ENCODE measurements around the gene HTT. TPM values are rescaled to one million over a fixed set of nuclear protein-coding genes. Genes with fewer than 3 reads are reported as not detected.

The HTT gene
- total and polyA plus RNA-seq, 2 of the 8 experiments (the other 6 are each of a cell fraction or from before 2014, with no cell fraction given), result 24.0 to 71.0 TPM

DNA sequence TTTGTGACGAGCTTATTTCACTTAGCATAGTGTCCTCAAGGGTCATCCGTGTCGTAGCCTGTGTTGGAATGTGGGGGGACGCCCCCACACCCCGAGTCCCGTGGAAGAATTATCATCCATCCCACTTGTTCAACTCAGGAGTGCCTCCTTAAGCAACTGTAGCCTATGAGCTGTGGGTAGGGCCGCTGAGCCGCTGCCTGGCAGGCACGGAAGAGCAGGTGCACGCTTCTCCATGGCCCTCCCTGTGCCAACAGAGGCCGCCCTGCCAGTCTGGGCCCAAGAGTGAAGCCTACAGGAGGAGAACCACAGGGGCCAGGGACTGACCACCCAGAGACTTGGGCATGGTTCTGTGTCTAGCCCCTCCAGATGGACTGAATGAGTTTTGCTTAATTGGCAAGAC lies 216.0 kb downstream of the HTT start:
- Histone ChIP-seq H3K9me3 (ENCODE audit: insufficient read depth in 2 of 2, low read depth in 1 of 2, low read length in 1 of 2) (no peaks in the 10 kb centered on the region), H2AFZ (ENCODE audit: low read length) (no peak overlapping the region), H3K4me2 (ENCODE audit: insufficient read depth in 1 of 2, low read depth in 2 of 2, low read length in 2 of 2) (no peak overlapping the region), H2BK5ac (ENCODE audit: low read depth, low read length) (no peak overlapping the region), H2BK12ac (ENCODE audit: low read depth, low read length) (no peak overlapping the region), H2BK15ac (ENCODE audit: low read length) (no peak overlapping the region), H3K36me3 (ENCODE audit: control insufficient read depth in 2 of 4, insufficient read depth in 4 of 4, low read length in 3 of 4) (no peaks in the 10 kb centered on the region), H4K20me1 (replicated peaks in 1 of 2; ENCODE audit: control insufficient read depth in 1 of 2, insufficient read depth in 2 of 2, low read length in 2 of 2) (peaks cover 2 to 6% of the 10 kb centered on the region in 2 experiments), H3K79me1 (ENCODE audit: low read depth, low read length) (no peaks in the 10 kb centered on the region), H2BK120ac (replicated peaks; ENCODE audit: low read depth, low read length) (no peak overlapping the region), H3K4me3 (ENCODE audit: extremely low read depth in 1 of 4, insufficient read depth in 2 of 4, low read depth in 3 of 4, low read length in 4 of 4) (no peak overlapping the region), H4K5ac (ENCODE audit: insufficient read length, low read depth, low read length) (no peak overlapping the region), H3K27ac (ENCODE audit: low read depth, low read length) (no peak overlapping the region), H2BK20ac (ENCODE audit: low read length) (no peak overlapping the region), H4K91ac (replicated peaks; ENCODE audit: insufficient read length, low read length) (no peak overlapping the region), H3K23me2 (ENCODE audit: low read depth, low read length) (peaks cover 15% of the 10 kb centered on the region; the same call in 1 of the 2 replicates), H2AK5ac (ENCODE audit: low read depth, low read length) (no peak overlapping the region), H3K18ac (ENCODE audit: extremely low read depth, low read length) (no peak overlapping the region), H3K56ac (replicated peaks; ENCODE audit: insufficient read length, low read depth, low read length) (no peak overlapping the region), H4K8ac (ENCODE audit: extremely low read depth, insufficient read depth, low read length) (no peak overlapping the region), H3K14ac (ENCODE audit: insufficient read length) (no peak overlapping the region), H3K4ac (replicated peaks; ENCODE audit: insufficient read length, low read depth, low read length) (no peak overlapping the region), H3K9ac (replicated peaks in 1 of 4; ENCODE audit: extremely low read depth in 1 of 4, low read depth in 3 of 4, low read length in 3 of 4) (no peak overlapping the region), H3K79me2 (ENCODE audit: control insufficient read depth in 1 of 2, insufficient read depth in 2 of 2, low read length in 2 of 2) (no peaks in the 10 kb centered on the region; a peak in 2 of 4 replicates), H3K27me3 (replicated peaks in 1 of 4; ENCODE audit: control insufficient read depth in 3 of 4, extremely low read depth in 1 of 4, insufficient read depth in 3 of 4, low read length in 3 of 4) (peaks cover 0 to 12% (median 1%) of the 10 kb centered on the region in 4 experiments; a peak in 3 of 7 replicates), H3K4me1 (replicated peaks in 1 of 4; ENCODE audit: control insufficient read depth in 3 of 4, insufficient read depth in 4 of 4, low read length in 3 of 4) (peaks cover 0 to 23% (median 11%) of the 10 kb centered on the region in 4 experiments; a peak in 5 of 7 replicates), H3K23ac (ENCODE audit: insufficient read length) (no peak overlapping the region)
- 90% methylated on average over 11 of the region's 11 CpGs; no CpG with 5 or more reads in 1 of the 2 experiments for WGBS, 2 experiments (ENCODE audit: extremely low coverage in 1 of 2, insufficient coverage in 1 of 2, insufficient read length in 1 of 2, insufficient replicate concordance in 2 of 2, low coverage in 1 of 2, low lambda C conversion rate in 2 of 2, missing lambda C conversion rate in 1 of 2)
- ChIA-PET CTCF (ENCODE audit: partially characterized antibody) (interaction anchor here (1.0 to 5.1 kb wide), 4 partner anchors 22 to 128 kb away, joined by 3 to 31 read pairs (median 6); no protein-coding TSS in a partner anchor), POLR2A (ENCODE audit: partially characterized antibody) (interaction anchor here (0.7 to 1.4 kb wide), 2 partner anchors 20 to 88 kb away, joined by 3 to 4 read pairs; no protein-coding TSS in a partner anchor)
- no peak for DNase-seq (ENCODE audit: low read depth in 1 of 2, low spot score in 2 of 2)
- TF ChIP-seq SAP30 (IDR thresholded peaks at IDR 0.05; ENCODE audit: insufficient read depth, insufficient replicate concordance, low read length) (no peak), CBX8 (IDR thresholded peaks at IDR 0.05; ENCODE audit: borderline replicate concordance, low read depth, low read length) (no peak), EZH2 (IDR thresholded peaks at IDR 0.05; ENCODE audit: low read depth, low read length, severe bottlenecking) (no peak), RAD21 (IDR thresholded peaks at IDR 0.05 in 1 of 2, conservative IDR thresholded peaks at IDR 0.05 in 1 of 2; ENCODE audit: low read depth in 2 of 2, low read length in 2 of 2) (no peak), KDM1A (IDR thresholded peaks at IDR 0.05; ENCODE audit: borderline replicate concordance, low read length) (no peak), CTBP2 (IDR thresholded peaks at IDR 0.05; ENCODE audit: borderline replicate concordance, insufficient read depth, insufficient read length, low read length) (no peak), PHF8 (conservative IDR thresholded peaks at IDR 0.05; ENCODE audit: low read depth, low read length) (no peak), SUZ12 (IDR thresholded peaks at IDR 0.05; ENCODE audit: low read length) (no peak), TBP (IDR thresholded peaks at IDR 0.05; ENCODE audit: low read depth, low read length) (no peak)
- TF ChIP-seq, protein P1, sequence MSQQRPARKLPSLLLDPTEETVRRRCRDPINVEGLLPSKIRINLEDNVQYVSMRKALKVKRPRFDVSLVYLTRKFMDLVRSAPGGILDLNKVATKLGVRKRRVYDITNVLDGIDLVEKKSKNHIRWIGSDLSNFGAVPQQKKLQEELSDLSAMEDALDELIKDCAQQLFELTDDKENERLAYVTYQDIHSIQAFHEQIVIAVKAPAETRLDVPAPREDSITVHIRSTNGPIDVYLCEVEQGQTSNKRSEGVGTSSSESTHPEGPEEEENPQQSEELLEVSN (IDR thresholded peaks at IDR 0.05), result no peak
- FAIRE-seq, result no peak
